Measurements from ENCODE around the gene RERG.

Gene RERG

GRCh38 chr12:15123401-15123800 is 97.8 kb downstream of the RERG start:
- Histone ChIP-seq H2AFZ (no peak overlapping the region), H3K79me2 (no peaks in the 10 kb centered on the region), H3K36me3 (ENCODE audit: control insufficient read depth, insufficient read depth, low read length) (no peaks in the 10 kb centered on the region), H3K27me3 (ENCODE audit: control insufficient read depth, insufficient read depth, low read length) (no peaks in the 10 kb centered on the region), H3K9ac (no peak overlapping the region), H3K4me3 (ENCODE audit: low read depth, low read length) (no peak overlapping the region), H3K27ac (no peak overlapping the region), H3K9me3 (ENCODE audit: control insufficient read depth, low read length) (no peaks in the 10 kb centered on the region), H3K4me1 (no peaks in the 10 kb centered on the region), H3K4me2 (ENCODE audit: low read length) (no peak overlapping the region)
- TF ChIP-seq CTCF (IDR thresholded peaks at IDR 0.05), result no peak

- no peaks in the 10 kb centered on the region for H3K9me3 ChIP-seq (ENCODE audit: control insufficient read depth, low read length)
- H3K4me1 ChIP-seq, result no peaks in the 10 kb centered on the region
- no peaks in the 10 kb centered on the region for H3K27me3 ChIP-seq (ENCODE audit: control insufficient read depth, insufficient read depth, low read length)
- H3K4me3 ChIP-seq (ENCODE audit: low read depth, low read length), result no peak overlapping the region
- no peak overlapping the region for H3K27ac ChIP-seq
- H3K9ac ChIP-seq, result no peak overlapping the region
- TF ChIP-seq CTCF (IDR thresholded peaks at IDR 0.05), result no peak
- H3K4me2 ChIP-seq (ENCODE audit: low read length), result no peak overlapping the region
- H2AFZ ChIP-seq, result no peak overlapping the region
- H3K36me3 ChIP-seq (ENCODE audit: control insufficient read depth, insufficient read depth, low read length), result no peaks in the 10 kb centered on the region
- no peaks in the 10 kb centered on the region for H3K79me2 ChIP-seq
Measured at GRCh38 chr12:15122344-15122743, 98.9 kb downstream of the RERG start.

GRCh38 chr12:15118955-15119354 is 102.3 kb downstream of the RERG start:
- H3K9ac ChIP-seq, result no peak overlapping the region
- TF ChIP-seq CTCF (IDR thresholded peaks at IDR 0.05), result no peak
- H3K36me3 ChIP-seq (ENCODE audit: control insufficient read depth, insufficient read depth, low read length), result no peaks in the 10 kb centered on the region
- H3K27me3 ChIP-seq (ENCODE audit: control insufficient read depth, insufficient read depth, low read length), result no peaks in the 10 kb centered on the region
- H2AFZ ChIP-seq, result no peak overlapping the region
- no peak overlapping the region for H3K4me2 ChIP-seq (ENCODE audit: low read length)
- no peaks in the 10 kb centered on the region for H3K79me2 ChIP-seq
- no peaks in the 10 kb centered on the region for H3K9me3 ChIP-seq (ENCODE audit: control insufficient read depth, low read length)
- no peak overlapping the region for H3K27ac ChIP-seq
- H3K4me1 ChIP-seq, result no peaks in the 10 kb centered on the region
- no peak overlapping the region for H3K4me3 ChIP-seq (ENCODE audit: low read depth, low read length)

- H3K4me1 ChIP-seq, result no peaks in the 10 kb centered on the region
- no peak overlapping the region for H3K4me3 ChIP-seq (ENCODE audit: low read depth, low read length)
- H3K27me3 ChIP-seq (ENCODE audit: control insufficient read depth, insufficient read depth, low read length), result no peaks in the 10 kb centered on the region
- H3K9me3 ChIP-seq (ENCODE audit: control insufficient read depth, low read length), result no peaks in the 10 kb centered on the region
- H2AFZ ChIP-seq, result no peak overlapping the region
- no peak overlapping the region for H3K9ac ChIP-seq
- no peak overlapping the region for H3K27ac ChIP-seq
- H3K79me2 ChIP-seq, result no peaks in the 10 kb centered on the region
- H3K36me3 ChIP-seq (ENCODE audit: control insufficient read depth, insufficient read depth, low read length), result no peaks in the 10 kb centered on the region
- H3K4me2 ChIP-seq (ENCODE audit: low read length), result no peak overlapping the region
- no peak for TF ChIP-seq CTCF (IDR thresholded peaks at IDR 0.05)
Measured at GRCh38 chr12:15116983-15117382, 104.2 kb downstream of the RERG start.

- TF ChIP-seq CTCF (IDR thresholded peaks at IDR 0.05), result no peak
- no peaks in the 10 kb centered on the region for H3K36me3 ChIP-seq (ENCODE audit: control insufficient read depth, insufficient read depth, low read length)
- no peaks in the 10 kb centered on the region for H3K9me3 ChIP-seq (ENCODE audit: control insufficient read depth, low read length)
- H3K27ac ChIP-seq, result no peak overlapping the region
- no peak overlapping the region for H3K4me3 ChIP-seq (ENCODE audit: low read depth, low read length)
- H3K9ac ChIP-seq, result no peak overlapping the region
- no peaks in the 10 kb centered on the region for H3K4me1 ChIP-seq
- H3K79me2 ChIP-seq, result no peaks in the 10 kb centered on the region
- no peak overlapping the region for H2AFZ ChIP-seq
- no peak overlapping the region for H3K4me2 ChIP-seq (ENCODE audit: low read length)
- no peaks in the 10 kb centered on the region for H3K27me3 ChIP-seq (ENCODE audit: control insufficient read depth, insufficient read depth, low read length)
Measured at GRCh38 chr12:15116086-15116485, 105.1 kb downstream of the RERG start.

All from parathyroid adenoma (tissue), 2 donors.